ENCODE data around the gene ACVRL1. TPM values are rescaled to one million over a fixed set of nuclear protein-coding genes. Genes with fewer than 3 reads are reported as not detected.

The ACVRL1 gene
- 0.22 and 2.0 TPM in 2 replicates for total RNA-seq (ENCODE audit: low replicate concordance)

DNA sequence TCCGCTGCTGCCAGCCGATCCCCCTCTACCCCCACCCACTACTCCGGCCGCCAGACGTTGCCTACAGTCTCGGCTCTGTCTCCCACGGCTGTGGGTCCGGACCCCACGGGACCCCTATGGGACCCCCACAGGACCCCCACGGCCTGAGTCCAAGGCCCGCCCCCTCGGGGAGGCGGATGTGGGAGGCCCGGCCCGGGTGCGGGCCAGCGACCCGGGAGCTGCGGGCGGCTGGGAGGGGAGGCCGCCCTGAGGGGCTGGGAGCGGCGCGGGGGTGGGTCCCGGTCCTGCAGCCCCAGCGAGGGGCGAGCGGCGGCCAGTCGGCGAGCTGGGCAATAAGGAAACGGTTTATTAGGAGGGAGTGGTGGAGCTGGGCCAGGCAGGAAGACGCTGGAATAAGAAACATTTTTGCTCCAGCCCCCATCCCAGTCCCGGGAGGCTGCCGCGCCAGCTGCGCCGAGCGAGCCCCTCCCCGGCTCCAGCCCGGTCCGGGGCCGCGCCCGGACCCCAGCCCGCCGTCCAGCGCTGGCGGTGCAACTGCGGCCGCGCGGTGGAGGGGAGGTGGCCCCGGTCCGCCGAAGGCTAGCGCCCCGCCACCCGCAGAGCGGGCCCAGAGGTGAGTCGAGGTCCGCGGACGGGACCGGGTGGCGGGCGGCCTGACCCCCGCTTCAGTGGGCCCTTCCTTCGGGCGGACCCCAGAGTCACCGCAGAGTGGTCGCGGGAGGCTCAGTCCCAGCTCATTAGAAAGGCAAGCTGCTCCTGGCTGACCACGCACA lies at the start of gene ACVRL1:
Gene ACVRL1, plus strand, starts transcription at position 422 of the 773 bp plus-strand sequence. CDS start 4,971 bp downstream, outside the sequence.
- H2AFZ ChIP-seq (replicated peaks): no peak within 1 kb of the TSS
- Mint-ChIP-seq H3K4me1 (peaks cover 32% of the 10 kb centered on the region), H3K9me3 (no peaks in the 10 kb centered on the region), H3K27ac (no peak within 1 kb of the TSS), H3K36me3 (no peaks in the 10 kb centered on the region), H3K4me3 (no peak within 1 kb of the TSS), H3K27me3 (ENCODE audit: insufficient read depth, low read depth) (peaks cover 8% of the 10 kb centered on the region)
- H4K20me1 ChIP-seq (ENCODE audit: low read depth): no peaks in the 10 kb centered on the region
- H3K27me3 ChIP-seq: peaks cover 57% of the 10 kb centered on the region
- peak within 1 kb of the TSS; percentile 79 for H3K4me2 ChIP-seq
- H3K4me1 ChIP-seq: peaks cover 4% of the 10 kb centered on the region
- no peaks in the 10 kb centered on the region for H3K79me2 ChIP-seq (ENCODE audit: low read depth)
- H3K9me3 ChIP-seq (ENCODE audit: low read depth): no peaks in the 10 kb centered on the region
- peak within 1 kb of the TSS; percentile 46 for H3K4me3 ChIP-seq
- no peak within 1 kb of the TSS for H3K9ac ChIP-seq
- TF ChIP-seq, protein P1, sequence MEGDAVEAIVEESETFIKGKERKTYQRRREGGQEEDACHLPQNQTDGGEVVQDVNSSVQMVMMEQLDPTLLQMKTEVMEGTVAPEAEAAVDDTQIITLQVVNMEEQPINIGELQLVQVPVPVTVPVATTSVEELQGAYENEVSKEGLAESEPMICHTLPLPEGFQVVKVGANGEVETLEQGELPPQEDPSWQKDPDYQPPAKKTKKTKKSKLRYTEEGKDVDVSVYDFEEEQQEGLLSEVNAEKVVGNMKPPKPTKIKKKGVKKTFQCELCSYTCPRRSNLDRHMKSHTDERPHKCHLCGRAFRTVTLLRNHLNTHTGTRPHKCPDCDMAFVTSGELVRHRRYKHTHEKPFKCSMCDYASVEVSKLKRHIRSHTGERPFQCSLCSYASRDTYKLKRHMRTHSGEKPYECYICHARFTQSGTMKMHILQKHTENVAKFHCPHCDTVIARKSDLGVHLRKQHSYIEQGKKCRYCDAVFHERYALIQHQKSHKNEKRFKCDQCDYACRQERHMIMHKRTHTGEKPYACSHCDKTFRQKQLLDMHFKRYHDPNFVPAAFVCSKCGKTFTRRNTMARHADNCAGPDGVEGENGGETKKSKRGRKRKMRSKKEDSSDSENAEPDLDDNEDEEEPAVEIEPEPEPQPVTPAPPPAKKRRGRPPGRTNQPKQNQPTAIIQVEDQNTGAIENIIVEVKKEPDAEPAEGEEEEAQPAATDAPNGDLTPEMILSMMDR (IDR thresholded peaks at IDR 0.05): no peak
- peak; percentile 12 for TF ChIP-seq EZH2phosphoT487 (IDR thresholded peaks at IDR 0.05)
- peak; percentile 34 for TF ChIP-seq EZH2 (IDR thresholded peaks at IDR 0.05)
- peak; percentile 38 for DNase-seq (ENCODE audit: low spot score)
- no peaks in the 10 kb centered on the region for H3K36me3 ChIP-seq
- no peak within 1 kb of the TSS for H3K27ac ChIP-seq
- H3F3A ChIP-seq (ENCODE audit: low read depth): no peaks in the 10 kb centered on the region

DNA sequence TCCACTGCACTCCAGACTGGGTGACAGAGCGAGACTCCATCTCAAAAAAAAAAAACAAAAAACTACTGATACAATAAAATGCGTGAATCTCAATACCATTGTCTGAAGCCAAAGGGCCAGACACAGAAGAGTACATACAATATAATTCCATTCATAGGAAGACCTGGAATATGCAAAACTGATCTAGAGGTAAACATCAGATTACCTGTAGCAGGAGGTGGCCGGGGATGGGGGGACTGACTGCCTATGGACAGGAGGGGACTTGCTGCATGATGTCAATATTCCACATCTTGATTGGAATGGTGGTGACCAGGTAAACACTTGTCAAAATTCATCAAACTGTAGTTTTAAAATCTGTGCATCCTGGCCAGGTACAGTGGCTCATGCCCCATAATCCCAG lies 46.3 kb upstream of the ACVRL1 start:
- peaks cover 66% of the 10 kb centered on the region for H3F3A ChIP-seq (ENCODE audit: low read depth)
- no peaks in the 10 kb centered on the region for H3K9me3 ChIP-seq (ENCODE audit: low read depth)
- Mint-ChIP-seq H3K4me1 (peaks cover 47% of the 10 kb centered on the region), H3K27ac (no peak overlapping the region), H3K9me3 (no peaks in the 10 kb centered on the region), H3K4me3 (peak overlapping the region; percentile 57), H3K36me3 (no peaks in the 10 kb centered on the region), H3K27me3 (ENCODE audit: insufficient read depth, low read depth) (peaks cover 33% of the 10 kb centered on the region)
- peaks cover 39% of the 10 kb centered on the region for H3K4me1 ChIP-seq
- no peaks in the 10 kb centered on the region for H3K36me3 ChIP-seq
- no peak overlapping the region for H3K9ac ChIP-seq
- H4K20me1 ChIP-seq (ENCODE audit: low read depth): peaks cover 31% of the 10 kb centered on the region
- H3K27ac ChIP-seq: no peak overlapping the region
- no peaks in the 10 kb centered on the region for H3K79me2 ChIP-seq (ENCODE audit: low read depth)
- no peak for TF ChIP-seq EZH2phosphoT487 (IDR thresholded peaks at IDR 0.05)
- TF ChIP-seq, protein P1 (IDR thresholded peaks at IDR 0.05): no peak
- no peak for TF ChIP-seq EZH2 (IDR thresholded peaks at IDR 0.05)
- no peak overlapping the region for H3K4me3 ChIP-seq
- no peak for DNase-seq (ENCODE audit: low spot score)
- no peak overlapping the region for H2AFZ ChIP-seq (replicated peaks)
- peaks cover 18% of the 10 kb centered on the region for H3K27me3 ChIP-seq
- no peak overlapping the region for H3K4me2 ChIP-seq

DNA sequence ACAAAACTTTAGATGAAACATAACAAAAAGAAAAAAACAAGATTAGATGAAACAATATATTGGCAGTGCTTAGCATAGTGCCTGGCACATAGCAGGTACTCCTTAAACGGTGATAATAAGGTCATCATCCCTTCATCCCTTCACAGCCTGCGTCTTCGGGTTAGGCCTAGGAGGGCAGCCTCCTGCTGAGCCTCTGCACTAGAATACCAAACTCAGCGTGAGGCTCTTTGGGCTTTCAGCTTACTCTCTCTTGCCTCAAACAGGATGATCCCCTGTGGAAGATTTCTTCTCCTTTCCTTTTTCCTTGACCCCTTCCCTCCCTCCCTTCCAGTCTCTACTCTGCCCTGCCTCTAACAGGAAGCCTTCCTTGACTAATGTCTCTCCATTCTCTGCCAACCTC lies 44.4 kb upstream of the ACVRL1 start:
- no peaks in the 10 kb centered on the region for H3K79me2 ChIP-seq (ENCODE audit: low read depth)
- peaks cover 44% of the 10 kb centered on the region for H3K27me3 Mint-ChIP-seq (ENCODE audit: insufficient read depth, low read depth)
- no peaks in the 10 kb centered on the region for H3K36me3 Mint-ChIP-seq
- peaks cover 52% of the 10 kb centered on the region for H3K4me1 Mint-ChIP-seq
- H3K27me3 ChIP-seq: peaks cover 30% of the 10 kb centered on the region
- no peaks in the 10 kb centered on the region for H3K9me3 ChIP-seq (ENCODE audit: low read depth)
- H3K27ac Mint-ChIP-seq: peak overlapping the region; percentile 86
- H3K9ac ChIP-seq: no peak overlapping the region
- peak; percentile 83 for DNase-seq (ENCODE audit: low spot score)
- no peaks in the 10 kb centered on the region for H3K9me3 Mint-ChIP-seq
- H3F3A ChIP-seq (ENCODE audit: low read depth): peaks cover 56% of the 10 kb centered on the region
- H2AFZ ChIP-seq (replicated peaks): no peak overlapping the region
- H3K36me3 ChIP-seq: no peaks in the 10 kb centered on the region
- peaks cover 38% of the 10 kb centered on the region for H3K4me1 ChIP-seq
- H3K4me3 Mint-ChIP-seq: peak overlapping the region; percentile 74
- H3K4me3 ChIP-seq: peak overlapping the region; percentile 53
- H3K27ac ChIP-seq: no peak overlapping the region
- H3K4me2 ChIP-seq: peak overlapping the region; percentile 88
- TF ChIP-seq EZH2 (IDR thresholded peaks at IDR 0.05): no peak
- peaks cover 36% of the 10 kb centered on the region for H4K20me1 ChIP-seq (ENCODE audit: low read depth)

Data from neural progenitor cell (in vitro differentiated cells).